Prostate gland (tissue), 2 donors: Measurements from ENCODE around the gene ARMC6.

Source experiments
- CTCF ChIP-seq, 4 experiments: fragments of 200-600 bp in 2 of 4; fragments of 450-650 bp in 2 of 4; sonication (generic) in 2 of 4; IDR thresholded peaks; 1 replicate in 3 of 4; 2 replicates in 1 of 4; pipeline ENCODE4 v1.5.1; 2016 to 2019; ENCODE audit warnings: antibody characterized with exemption in 4 of 4, mild to moderate bottlenecking in 2 of 4, moderate library complexity in 2 of 4
- POLR2A ChIP-seq: fragments of 450-650 bp; IDR thresholded peaks from one replicate; pipeline ENCODE4 v1.6.1; 2016; ENCODE audit warnings: antibody characterized with exemption, mild to moderate bottlenecking
- POLR2AphosphoS5 ChIP-seq: sonication (generic); formaldehyde crosslinking; IDR thresholded peaks from one replicate; pipeline ENCODE4 v1.6.1; 2017; ENCODE audit warnings: antibody characterized with exemption

GRCh38 chr19:19071897-19072296, 38.5 kb downstream of the ARMC6 start:
- TF ChIP-seq CTCF (IDR thresholded peaks at IDR 0.05), result no peak
- TF ChIP-seq POLR2A, result no peak
- TF ChIP-seq POLR2AphosphoS5, result no peak
